Glomerular endothelial cell (primary cell): ENCODE results near the gene MEGF9. TPM values are rescaled to one million over a fixed set of nuclear protein-coding genes. Genes with fewer than 3 reads are reported as not detected.

Experiments
- DNase-seq: peaks from one replicate; pipeline ENCODE4 v3.0.0-alpha.2; 2011; ENCODE audit warnings: low read depth, low spot score; ENCODE audit errors: extremely low read depth
- total RNA-seq: library from RNA; depleted of rRNA; stranded (reverse); fragments of >200 nt; gene quantifications from 2 replicates; pipeline ENCODE4 v1.2.3, GENCODE V29; 2015

The MEGF9 gene
- total RNA-seq, 1 donor from 2014 or later: 14.8 TPM

DNA sequence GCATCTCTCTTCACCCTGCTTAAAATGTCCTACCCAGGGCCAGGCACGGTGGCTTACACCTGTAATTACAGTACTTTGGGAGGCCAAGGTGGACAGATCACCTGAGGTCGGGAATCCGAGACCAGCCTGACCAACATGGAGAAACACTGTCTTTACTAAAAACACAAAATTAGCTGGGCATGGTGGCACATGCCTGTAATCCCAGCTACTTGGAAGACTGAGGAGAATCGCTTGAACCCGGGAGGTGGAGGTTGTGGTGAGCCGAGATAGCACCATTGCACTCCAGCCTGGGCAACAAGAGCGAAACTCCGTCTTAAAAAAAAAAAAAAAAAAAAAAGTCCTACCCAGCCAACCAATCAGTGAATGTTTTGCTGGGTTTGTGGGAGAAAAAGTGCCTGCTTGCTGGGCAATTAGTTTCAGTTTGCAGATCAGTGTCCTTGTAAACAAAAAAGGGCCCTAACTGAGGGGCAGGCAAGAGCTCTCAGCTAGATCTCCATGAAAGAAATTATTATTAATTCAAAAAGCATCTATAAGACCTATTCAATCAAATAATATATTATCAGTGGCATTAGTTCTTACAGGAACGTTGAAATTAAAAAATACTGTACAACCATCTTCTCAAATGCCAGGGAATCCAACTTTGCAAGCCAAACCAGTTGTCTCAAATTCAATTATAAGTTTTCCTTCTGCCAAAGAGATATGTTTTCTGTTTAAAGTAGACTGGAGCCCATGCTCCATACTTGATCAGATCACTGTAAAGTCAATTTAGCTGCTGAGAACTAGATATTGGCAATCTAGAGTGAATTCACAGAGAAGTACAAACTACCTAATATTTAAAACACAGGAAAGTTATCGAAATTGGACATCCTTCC lies 3.9 kb downstream of the MEGF9 start:
- no peak for DNase-seq

DNA sequence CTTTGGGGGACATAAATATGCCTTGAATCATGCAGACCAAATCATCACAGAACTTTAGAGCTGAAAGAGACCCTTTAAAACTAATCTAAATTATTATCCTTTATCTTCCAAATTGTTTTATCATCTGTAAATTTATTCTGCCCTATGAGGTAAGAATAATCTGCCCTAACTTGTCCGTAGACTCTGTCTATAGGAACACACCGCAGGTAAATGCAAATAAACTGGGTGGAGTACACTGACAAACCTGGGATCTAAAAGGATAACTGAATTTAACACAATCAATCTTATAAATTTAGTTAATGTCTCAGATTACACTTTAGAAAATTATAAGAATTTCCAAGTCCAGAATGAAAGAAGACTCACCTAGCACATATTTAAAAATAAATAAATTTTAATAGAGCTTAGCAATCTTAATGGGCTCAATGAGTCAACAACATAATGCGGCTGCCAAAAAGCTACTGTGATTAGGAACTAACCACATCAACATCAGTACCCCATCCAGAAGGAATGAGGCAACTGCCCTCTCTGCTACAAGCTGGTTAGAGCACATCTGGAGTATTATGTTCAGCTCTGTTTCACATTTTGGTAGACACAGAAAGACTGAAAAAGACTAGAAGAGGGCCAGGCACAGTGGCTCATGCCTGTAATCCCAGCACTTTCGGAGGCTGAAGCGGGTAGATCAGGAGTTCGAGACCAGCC lies 5.6 kb downstream of the MEGF9 start:
- DNase-seq: no peak

DNA sequence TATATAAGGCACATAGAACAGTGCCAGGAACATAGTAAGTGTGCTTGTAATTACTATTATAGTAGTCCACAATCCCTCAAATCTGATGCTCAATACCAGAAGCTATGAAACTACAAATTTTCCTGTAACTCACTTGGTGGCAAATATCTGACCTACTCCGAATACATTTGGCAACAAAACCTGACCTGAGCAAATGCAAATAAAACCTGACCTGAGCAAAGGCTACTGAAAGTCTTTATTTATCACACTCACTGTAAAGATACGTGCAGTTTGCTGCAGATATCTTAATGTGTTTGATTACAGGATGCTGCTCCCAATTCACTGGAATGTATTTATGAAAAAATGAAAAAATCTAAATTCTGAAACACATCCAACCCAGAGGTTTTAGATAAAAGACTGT lies 7.1 kb downstream of the MEGF9 start:
- DNase-seq: no peak

DNA sequence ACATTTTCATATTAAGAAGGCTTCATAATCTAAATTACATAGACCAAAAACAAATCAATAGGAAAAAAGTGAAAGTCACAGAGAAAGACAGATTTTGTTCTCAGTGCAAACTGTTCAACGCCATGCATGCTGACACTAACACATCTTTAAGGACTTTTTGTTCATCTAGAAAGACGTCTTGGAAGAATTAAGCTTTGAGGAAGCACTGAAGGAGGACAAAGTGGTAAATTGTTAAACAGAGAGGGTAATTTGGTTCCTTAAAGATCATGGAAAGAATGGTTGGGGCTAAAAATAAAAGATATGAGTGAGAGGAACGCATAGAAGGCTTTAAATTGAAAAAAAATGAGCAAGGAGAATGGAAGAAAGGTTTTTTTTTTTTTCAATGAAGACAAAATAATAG lies 9.1 kb downstream of the MEGF9 start:
- no peak for DNase-seq

DNA sequence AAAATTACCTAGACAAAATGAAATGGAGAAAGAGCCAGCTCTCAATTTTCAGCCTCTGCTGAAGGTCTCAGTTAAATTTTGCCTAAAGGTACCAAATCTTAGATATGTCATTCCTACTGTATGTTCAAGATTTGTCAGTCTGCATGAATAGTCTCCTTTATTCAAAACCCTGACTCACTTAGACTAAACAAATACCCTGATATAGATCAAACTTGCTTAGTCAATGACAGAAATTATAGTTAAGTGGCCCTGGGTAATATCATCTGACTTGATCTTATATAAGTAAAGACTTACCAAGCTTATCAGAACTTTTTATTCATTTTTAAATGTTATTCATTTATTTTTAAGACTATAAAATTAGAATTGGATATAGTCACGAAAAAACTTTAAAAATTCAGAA lies 12.2 kb downstream of the MEGF9 start:
- no peak for DNase-seq

DNA sequence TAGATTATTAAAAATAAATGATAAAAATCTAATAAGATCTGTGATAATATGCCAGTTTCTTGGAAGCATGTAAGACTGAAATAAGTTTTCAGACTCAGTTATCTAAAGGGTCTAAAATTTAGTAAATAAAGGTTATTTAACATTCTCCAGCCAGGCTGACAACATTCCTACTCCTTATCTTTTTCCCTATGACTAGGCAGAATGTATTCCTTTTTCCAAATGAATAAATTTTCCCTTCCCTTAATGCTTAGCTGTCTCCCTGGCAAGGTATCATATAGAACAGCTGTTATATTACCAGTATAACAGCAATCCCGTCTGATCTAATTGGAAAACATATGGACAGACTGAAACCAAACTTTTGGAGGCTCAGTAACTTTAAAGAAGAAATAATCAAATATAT lies 13.0 kb downstream of the MEGF9 start:
- DNase-seq: no peak

DNA sequence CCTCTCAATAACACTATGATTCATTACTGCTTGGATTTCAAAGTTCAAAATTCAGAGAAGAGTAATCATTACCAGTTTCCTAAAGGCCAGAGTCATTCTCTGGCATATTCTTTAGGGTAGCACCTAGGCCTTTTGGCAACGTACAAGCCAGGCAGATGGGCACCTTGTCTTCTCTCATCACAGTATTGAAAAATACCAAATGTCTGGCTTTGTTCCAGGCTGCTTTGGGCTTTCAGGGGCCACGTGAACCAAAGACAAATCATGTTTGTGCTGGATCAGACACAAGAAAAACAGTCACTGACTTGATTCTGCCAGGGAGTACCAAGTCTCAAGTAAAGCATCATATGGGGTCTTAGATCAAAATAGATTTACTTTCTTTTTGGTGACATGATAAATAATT lies 15.5 kb downstream of the MEGF9 start:
- DNase-seq: no peak

DNA sequence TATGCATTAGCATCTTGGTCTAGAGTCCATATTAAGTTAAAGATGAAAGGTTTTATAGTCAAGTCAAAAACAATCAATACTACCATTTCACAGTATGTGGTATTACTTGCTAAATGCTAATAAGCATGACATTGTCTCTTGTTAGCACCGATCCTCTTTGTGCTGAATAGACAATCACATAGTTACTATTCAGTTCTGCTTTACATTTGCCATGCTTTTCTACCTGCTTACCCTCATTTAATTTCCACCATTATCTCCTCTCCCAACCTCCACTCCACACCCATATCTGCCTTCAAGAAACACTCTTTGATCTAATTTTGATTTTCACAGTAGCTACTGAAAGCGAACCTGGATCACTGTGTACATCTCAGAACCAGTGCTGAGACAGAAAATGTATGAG lies 16.8 kb downstream of the MEGF9 start:
- DNase-seq: no peak

DNA sequence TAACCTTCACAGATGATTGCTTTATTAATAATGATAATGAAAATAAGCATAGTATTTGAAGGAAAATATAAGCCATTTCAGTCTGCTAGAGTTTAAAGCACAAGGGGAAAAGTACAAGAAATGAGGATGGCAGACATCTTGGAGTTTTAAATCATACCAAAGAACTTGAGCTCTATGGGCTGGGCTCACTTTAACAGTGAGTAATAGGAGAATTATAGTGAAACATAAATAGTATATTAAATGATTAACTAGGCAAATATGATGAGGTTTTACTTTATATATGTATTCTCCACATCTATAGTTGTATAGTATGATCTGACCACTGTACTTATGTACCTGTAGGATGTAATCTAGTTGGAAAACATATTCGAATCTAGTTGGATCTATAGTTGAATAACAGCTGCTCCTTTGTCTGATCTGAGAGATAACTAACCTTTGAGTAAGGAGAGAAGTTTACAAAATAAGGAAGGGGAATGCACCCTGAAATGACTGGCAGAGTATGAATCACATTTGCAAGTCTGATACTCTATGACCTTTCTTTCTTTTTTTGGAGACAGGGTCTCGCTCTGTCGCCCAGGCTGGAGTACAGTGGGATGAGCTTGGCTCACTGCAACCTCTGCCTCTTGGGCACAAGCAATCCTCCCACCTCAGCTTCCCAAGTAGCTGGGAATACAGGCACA lies 17.6 kb downstream of the MEGF9 start:
- DNase-seq: no peak

DNA sequence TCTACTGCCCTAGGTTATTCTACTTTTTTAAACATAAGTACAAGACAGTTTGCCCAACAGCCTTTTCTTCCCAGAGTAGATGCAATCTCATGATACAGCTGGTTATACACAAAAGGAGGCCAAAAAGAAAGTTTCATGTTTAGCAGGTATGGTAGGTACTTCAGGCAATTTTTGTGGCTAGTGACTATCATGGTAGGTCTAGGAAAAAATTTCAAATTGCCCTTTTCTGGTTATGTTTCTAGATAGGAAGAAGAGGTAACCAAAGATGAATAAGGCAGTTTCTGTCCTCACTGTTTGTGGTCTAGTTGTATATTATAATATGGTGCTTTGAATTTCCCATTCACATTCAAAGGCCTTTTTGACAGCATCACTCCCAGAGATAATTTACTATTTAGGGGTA lies 19.7 kb downstream of the MEGF9 start:
- DNase-seq: no peak

DNA sequence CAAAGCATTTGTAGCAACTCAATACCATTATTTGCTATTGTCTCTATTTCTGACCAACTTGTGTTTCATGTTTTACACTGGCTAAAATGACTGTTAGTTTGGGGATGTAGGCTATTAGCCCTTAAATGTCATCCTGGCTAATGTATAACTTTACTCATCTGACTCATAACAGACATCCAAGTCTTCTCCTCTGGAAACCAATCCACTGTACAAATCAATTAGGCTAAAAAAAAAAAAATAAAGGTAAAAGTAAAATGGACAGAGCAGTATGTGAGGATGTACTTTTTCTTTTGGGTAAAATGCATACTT lies 20.6 kb downstream of the MEGF9 start:
- DNase-seq: no peak

DNA sequence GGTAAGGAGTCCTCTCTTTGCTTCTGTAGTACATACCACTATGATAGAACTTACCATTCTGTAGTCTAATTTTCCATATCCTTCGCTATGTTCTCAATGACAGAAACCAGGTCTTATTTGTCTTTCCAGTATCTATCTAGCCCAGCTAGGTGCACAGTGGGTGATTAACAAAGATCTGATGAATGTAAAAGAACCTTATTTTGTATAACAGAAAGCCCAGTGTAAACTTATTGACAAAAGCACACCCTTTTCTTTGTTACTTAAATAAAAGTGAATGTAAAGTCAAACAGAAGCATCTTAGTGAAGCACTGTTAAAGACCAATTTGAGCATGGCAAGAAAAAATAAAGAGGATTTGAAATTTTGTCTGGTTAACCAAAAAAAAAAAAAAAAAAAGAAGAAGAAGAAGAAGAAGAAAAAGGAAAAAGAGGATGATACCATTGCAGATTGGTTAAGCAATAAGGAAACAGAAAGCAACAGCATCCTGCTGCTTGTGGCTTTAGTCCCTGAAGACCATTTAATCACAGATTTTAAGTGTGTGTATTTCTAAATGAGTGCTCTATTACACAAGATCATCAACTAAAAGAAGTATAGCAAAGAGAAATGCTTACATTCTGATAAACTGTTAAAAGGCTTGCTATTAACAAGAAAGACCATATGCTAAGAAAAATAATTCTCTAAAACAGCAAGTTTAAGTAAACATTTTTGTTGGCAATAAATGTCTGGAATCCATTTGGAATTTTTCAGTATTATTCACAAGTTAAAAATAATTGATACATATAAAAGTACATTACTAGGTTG lies 21.2 kb downstream of the MEGF9 start:
- no peak for DNase-seq

DNA sequence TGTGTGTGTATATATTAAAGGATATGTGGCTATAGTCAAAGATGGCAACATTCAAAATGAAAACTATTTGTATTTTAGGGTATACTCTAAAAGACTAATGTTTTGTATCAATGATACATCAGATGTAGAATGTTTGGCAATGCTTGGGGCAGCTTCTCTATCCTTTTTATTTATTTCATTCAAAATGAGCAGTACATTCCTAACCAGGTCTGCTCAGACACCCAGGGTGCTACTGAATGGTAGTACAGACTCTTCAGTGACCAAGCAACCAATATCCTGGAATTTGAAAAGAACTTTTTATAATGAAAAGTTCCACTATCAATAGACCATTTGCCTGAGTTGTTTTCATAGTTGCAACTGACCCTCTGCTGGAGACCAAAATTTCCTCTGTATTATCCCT lies 23.9 kb downstream of the MEGF9 start:
- DNase-seq: no peak

DNA sequence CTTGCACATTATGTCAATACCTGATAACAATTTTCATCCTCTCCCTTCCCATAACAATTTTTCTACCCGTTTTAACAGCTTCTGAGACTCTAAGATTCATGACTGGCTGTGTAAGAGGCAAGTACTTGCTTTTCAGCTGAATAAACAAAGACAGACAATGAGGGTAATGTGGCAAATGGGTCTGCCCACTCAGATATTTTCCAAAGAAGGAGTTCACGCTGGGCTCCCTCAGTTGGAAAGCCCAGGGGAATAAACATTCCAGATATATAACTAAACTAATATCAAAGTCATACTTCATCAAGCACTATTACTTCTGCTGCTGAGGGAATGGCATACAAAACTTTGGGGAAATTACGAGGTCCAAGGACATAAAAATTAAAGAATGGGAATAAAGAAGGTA lies 24.4 kb downstream of the MEGF9 start:
- no peak for DNase-seq

DNA sequence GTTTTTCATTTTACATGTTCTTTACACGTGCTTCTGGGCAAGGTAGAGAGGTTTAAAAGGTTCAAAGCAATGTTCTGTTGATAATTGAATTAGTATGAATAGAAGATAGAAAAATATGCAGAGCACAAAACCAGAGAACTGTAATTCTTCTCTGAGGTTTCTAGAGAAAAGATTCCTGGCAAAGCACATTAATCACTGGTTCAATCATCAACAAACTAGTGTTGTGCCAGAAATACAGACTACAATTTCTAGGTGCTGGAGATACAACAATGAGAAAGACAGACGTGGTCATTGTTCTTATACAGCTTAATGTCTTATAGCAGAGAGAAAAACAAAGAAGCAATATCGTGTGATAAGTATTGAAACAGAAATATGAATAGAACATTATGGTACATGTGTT lies 25.5 kb downstream of the MEGF9 start:
- DNase-seq: no peak

DNA sequence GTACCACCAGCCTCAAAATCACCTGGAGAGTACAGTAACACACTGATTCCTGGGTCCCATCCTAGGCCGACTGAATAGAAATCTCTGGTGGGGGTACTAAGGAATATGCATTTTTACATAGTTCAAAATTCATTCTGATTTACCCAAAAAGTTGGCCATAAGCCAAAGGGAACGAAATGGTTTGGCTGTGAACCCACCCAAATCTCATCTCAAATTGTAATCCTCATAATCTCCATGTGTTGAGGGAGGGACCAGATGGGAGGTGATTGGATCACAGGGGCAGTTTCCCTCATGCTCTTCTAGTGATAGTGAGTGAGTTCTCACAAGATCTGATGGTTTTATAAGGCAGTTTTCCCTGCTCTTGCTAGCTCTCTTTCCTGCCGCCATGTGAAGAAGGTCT lies 31.1 kb downstream of the MEGF9 start:
- DNase-seq: no peak

DNA sequence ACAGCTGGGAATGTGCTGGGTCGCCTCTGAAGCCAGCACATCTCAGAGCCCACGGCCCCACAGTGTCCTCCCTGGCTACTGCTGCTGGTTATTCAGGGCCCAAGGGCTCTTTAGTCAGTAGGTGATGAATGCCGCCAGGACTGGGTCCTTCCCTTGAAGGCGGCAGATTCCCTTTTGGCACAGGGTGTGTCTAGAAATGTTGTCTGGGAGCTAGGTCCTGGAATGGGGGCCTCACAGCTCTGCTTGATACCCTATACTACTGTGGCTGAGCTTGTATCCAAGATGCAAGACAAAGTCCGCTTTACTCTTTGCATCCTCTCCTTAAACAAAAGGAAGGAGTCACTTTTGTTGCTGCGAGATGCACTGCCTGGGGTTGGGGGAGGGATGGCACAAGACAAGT lies 33.1 kb downstream of the MEGF9 start:
- no peak for DNase-seq

DNA sequence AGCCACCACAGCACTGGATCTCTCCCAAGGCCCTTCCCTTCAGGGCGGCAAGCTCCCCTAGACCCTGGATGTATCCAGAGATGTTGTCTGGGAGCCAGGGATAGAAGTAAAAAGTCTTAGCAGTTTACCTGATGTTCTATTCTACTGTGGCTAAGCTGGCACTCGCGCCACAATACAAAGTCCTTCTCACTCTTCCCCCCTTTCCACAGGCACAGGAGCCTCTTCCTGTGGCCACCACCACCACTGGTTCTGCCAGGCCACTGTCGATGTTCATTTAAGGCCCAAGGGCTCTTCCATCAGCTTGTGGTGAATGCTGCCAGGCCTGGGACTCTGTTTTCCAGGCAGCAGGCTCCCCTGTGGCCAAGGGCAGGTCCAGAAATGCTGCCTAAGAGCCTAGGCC lies 33.7 kb downstream of the MEGF9 start:
- no peak for DNase-seq

DNA sequence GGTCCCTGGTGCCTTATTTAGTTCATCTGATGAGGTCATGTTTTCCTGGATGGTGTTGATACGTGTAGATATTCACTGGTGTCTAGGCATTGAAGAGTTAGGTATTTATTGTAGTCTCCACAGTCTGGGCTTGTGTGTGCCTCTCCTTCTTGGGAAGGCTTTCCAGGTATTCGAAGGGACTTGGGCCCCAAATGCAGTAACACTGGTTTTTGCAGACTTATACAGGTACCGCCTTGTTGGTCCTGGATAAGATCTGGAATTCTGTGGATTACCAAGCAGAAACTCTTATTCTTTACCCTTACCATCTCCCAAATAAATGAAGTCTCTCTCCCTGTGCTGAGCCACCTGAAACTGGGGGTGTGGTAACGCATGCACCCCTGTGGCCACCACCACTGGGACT lies 34.1 kb downstream of the MEGF9 start:
- no peak for DNase-seq

DNA sequence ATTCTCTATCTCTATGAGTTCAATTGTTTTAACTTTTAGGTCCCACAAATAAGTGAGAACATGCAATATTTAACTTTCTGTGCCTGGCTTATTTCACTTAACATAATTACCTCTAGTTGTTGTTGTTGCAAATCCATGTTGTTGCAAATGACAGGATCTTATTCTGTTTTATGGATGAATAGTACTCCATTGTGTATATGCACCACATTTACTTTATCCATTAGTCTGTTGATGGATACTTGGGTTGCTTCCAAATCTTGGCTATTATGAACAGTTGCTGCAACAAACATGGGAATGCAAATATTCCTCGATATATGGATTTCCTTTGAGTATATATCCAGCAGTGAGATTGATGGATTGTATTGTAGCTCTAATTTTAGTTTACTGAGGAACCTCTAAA lies 36.3 kb downstream of the MEGF9 start:
- DNase-seq: no peak

DNA sequence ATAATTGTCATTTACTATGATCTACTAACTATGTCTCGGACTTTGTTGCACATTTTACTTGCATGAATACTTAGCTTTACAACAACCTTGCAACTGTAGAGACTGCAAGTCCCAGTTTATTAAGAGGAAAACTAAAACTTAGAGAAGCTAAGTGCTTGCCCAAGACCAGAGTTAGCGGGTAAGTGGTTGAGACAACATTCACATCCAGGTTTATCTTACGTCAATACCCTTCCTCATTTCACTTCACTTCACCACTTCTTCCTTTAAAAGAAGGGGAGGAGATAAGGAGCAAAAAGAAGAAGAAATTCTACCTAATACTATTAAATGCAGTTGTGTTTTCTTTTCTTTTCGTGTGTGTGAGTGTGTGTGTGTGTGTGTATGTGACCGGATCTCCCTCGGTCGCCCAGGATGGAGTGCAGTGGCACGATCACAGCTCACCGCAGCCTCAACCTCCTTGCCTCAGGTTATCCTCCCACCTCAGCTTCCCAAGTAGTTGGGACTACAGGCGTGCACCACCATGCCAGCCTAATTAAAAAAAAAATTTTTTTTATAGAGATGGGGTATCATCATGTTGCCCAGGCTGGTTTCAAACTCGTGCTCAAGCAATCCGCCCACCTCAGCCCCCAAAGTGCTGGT lies 37.4 kb downstream of the MEGF9 start:
- no peak for DNase-seq
